Retinal pigment epithelial cell (primary cell): ENCODE data around the gene TOPORS.
A peak's percentile ranks its signal among the peaks of the same experiment; 100 is the strongest.
"Not testable (repeated sequence)": the region's sequence is repeated elsewhere in the genome, so short reads cannot be mapped to it uniquely, and the experiment has no call there.

Experiments used
- DNase-seq: peaks from one replicate; pipeline ENCODE4 v3.0.0-alpha.2; 2010; ENCODE audit warnings: low read depth
- H3K4me3 ChIP-seq: 2 replicates; pipeline ENCODE4 v1.5.1; 2011; ENCODE audit warnings: mild to moderate bottlenecking, low read length, control low read depth, moderate library complexity
- TF ChIP-seq, protein P1 (sequence below): conservative IDR thresholded peaks from 2 replicates; pipeline ENCODE4 v1.5.1; 2011; ENCODE audit warnings: low read depth, low read length, control low read depth, inconsistent platforms

Gene TOPORS

DNA sequence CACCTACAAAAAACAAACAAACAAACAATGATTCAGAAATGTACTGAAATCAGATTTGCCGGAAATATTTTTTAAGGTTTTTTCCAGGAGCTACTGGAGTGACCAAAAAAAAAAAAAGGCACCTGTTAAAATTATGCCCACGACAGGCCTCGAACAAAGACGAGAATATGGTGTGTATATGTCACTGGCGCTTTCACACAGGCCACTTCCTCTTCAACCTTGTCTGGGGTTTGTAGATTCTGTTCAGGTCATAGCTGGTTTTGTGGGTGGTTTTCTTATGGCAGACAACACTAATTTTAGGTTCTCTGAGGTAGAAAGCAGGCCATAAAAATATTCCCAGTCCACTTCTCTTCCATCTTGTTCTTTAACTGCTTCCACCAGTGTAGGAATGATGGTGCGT is 13.6 kb upstream of the TOPORS start:
- TF ChIP-seq, protein P1, sequence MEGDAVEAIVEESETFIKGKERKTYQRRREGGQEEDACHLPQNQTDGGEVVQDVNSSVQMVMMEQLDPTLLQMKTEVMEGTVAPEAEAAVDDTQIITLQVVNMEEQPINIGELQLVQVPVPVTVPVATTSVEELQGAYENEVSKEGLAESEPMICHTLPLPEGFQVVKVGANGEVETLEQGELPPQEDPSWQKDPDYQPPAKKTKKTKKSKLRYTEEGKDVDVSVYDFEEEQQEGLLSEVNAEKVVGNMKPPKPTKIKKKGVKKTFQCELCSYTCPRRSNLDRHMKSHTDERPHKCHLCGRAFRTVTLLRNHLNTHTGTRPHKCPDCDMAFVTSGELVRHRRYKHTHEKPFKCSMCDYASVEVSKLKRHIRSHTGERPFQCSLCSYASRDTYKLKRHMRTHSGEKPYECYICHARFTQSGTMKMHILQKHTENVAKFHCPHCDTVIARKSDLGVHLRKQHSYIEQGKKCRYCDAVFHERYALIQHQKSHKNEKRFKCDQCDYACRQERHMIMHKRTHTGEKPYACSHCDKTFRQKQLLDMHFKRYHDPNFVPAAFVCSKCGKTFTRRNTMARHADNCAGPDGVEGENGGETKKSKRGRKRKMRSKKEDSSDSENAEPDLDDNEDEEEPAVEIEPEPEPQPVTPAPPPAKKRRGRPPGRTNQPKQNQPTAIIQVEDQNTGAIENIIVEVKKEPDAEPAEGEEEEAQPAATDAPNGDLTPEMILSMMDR: no peak
- no peak for DNase-seq
- no peak overlapping the region for H3K4me3 ChIP-seq

DNA sequence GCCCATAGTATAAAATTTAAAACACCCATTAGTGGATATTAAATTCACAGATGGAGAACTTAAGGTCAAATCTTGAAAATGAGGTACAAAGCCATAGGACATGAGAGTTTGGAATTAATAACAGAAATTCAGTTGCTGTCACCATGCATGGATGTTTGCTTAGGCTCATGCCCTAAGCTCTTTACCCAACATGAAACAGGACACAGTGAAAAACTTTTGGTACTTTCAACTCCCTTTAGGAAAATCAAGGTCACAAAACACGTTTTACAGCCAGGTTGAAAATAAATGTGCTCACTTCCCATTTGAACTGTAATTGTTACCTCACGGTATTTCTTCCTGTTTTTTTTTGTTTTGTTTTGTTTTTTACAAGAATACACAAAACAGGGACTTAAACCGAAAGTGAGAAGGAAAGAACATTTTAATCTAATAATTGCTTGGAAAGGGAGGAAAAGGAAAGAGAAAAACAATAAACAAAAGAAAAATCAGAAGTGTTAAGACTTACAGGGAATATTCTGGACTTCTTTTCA is 6.1 kb upstream of the TOPORS start:
- TF ChIP-seq, protein P1: no peak
- no peak for DNase-seq
- no peak overlapping the region for H3K4me3 ChIP-seq

DNA sequence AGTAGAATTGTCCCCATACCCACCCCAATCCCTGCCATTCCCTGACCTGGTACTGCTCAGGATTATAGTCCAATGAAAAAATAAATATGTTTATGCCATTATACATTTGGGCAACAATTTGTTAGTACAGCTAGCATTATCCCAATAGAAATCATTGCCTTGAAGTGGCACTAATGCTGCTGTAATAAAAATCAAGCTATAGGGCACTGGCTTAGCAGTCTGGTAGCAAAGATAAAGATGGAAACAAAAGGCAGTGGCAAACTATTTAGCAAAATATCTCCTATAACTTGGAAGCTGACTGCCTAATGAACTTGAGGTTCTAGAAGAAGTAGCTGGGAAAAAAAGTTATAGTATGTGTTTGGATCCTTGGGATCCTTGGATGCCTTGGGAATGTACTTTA is 2.2 kb upstream of the TOPORS start:
- TF ChIP-seq, protein P1: no peak
- no peak for DNase-seq
- no peak overlapping the region for H3K4me3 ChIP-seq

DNA sequence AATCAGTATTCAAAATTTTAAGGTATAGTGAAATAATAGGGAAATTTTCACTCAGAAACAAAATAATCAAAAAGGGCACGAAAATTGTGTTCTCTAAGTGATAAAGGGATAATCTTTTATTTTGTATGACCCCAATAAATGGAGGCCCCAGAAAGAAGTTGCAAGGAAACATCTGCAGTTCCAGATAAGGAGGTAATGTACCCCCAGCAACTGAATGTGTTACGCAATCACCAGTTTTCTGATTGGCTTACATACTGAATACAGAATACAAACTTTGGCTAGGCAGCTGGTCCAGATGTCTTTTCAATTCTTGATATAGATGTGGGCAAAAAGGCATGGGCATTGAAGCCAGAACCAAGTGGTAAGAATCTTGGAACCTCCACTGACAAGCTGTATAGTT is 1.7 kb upstream of the TOPORS start:
- no peak for DNase-seq
- TF ChIP-seq, protein P1: no peak
- no peak overlapping the region for H3K4me3 ChIP-seq

DNA sequence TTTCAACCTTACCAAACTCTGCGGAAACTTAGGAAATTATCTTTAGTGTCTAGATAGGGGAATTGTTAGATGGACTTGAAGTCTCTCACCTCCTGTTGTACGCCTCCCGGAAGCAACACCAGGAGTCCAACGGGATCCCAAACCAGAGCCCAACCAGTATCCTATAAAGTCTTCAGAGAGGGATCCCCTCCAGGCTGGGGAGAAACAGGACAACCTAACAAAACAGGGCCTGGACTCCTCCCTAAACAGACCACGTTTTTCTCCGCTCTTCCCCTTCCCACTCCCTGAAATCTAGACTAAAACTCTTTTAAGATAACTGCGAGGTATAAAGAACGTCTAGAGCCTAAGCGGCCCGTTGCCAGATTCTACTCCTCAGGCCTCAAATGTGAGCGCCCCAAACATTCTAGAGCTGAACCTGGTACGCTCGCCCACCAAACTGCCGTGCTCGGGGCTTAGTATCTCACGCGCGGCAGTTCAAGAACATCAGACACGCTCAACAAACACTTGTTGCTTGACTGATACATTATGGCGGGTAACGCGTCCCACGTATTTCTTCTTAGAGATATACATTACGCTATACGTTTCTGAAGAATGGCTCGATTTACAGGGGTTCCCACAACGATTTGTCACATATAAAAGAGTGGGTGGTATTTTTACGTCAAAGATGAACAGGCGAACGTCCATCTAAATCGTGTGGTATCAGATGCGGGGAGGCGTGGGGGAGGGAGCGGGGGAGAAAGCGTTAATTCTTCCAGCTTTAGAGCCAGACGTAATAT is 922 bp downstream of the TOPORS start:
- DNase-seq: no peak
- TF ChIP-seq, protein P1: no peak
- H3K4me3 ChIP-seq: peak overlapping the region; percentile 89

DNA sequence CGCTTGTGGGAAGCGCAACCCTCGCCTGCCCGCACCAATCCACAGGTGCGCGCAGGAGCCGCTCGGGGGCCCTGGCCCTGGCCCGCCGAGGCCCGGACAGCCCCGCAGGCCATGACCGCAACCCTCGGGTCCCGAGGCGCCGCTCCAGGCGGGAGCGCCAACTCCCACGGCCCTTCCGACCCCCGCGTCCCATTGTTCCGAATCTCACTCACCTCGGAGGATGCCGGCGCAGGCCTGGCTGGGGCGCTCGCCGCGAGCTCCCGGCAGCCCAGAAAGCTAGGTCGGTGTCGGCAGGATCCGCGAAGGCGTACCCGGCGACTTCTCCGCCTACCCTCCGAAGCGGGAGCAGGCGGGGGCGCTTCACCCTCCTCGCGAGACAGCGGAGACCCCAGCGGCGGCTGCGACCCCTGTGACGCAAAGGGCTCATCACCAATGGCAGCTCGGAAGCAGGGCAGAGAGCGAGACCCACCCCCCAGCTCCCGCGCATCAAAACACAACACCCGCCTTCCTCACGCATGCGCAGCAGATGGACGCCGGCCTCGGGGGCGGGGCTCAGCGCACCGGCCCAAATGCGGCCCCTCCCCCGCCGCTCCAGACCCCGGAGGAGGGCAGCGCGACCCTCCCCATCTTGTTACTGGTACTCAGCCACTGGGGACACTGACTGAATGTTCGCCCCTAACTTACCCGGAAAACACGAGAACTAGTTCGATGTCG is 1.7 kb downstream of the TOPORS start:
- H3K4me3 ChIP-seq: peak overlapping the region; percentile 89
- TF ChIP-seq, protein P1: no peak
- peak; percentile 81 for DNase-seq

DNA sequence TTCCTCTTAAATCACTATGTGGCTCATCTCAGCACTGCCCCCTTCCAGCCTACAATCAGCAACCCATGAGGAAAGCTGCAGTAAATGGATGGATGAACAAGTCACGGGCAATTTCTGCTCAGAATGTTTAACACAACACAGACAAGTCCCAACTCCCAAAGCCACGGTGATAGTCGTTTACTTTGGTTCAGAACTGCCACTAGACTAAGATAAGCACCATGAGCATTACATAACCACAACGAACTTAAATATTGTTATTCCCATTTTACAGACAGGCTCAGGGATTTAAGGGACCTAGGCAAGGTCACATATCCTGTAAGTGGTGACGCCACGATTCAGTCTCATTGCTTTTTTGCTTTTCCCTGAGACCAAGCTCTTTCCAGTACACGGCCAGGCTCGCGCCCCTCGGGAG is 2.2 kb downstream of the TOPORS start:
- DNase-seq: no peak
- TF ChIP-seq, protein P1: peak; percentile 38
- H3K4me3 ChIP-seq: peak overlapping the region; percentile 89

DNA sequence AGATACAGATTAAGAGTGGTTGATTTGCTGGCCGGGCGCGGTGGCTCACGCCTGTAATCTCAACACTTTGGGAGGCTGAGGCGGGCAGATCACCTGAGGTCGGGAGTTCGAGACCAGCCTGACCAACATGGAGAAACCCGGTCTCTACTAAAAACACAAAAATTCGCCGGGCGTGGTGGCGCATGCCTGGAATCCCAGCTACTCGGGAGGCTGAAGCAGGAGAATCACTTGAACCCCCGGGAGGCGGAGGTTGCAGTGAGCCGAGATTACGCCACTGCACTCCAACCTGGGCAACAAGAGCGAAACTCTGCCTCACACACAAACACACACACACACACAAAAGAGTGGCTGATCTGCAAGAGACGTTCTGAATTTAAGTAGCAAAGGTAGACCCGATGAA is 4.2 kb downstream of the TOPORS start:
- H3K4me3 ChIP-seq, DNase-seq: not testable (repeated sequence)
